AG09319 (cell line): Measurements from ENCODE around the gene PLEKHA3.

Experiments
- DNase-seq: peaks from one replicate; pipeline ENCODE4 v3.0.0-alpha.2; 2010; ENCODE audit warnings: low read depth; ENCODE audit errors: extremely low read depth
- TF ChIP-seq, protein P1 (sequence below): IDR thresholded peaks from 2 replicates; pipeline ENCODE4 v1.5.1; 2011; ENCODE audit warnings: low read depth, mild to moderate bottlenecking, inconsistent platforms, low read length, moderate library complexity

PLEKHA3 gene

DNA sequence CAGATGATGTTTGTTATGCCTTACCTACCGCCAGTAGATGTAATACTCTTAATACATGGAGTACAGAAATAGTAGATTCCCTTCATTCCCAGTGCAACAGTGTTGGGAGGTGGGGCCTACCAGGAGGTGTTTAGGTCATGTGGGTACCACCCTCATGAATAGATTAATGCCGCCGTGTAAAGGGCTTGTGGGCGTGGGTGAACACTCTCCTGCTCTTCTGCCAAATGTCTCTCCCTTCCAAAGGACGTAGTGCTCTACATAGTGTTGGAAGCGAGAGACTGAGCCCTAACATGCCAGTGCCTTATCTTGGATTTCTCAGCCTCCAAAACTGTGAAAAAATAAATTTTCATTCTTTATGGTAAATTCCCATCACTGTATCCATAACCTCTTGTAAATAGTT lies 30.1 kb downstream of the PLEKHA3 start:
- DNase-seq, result no peak
- TF ChIP-seq, protein P1, sequence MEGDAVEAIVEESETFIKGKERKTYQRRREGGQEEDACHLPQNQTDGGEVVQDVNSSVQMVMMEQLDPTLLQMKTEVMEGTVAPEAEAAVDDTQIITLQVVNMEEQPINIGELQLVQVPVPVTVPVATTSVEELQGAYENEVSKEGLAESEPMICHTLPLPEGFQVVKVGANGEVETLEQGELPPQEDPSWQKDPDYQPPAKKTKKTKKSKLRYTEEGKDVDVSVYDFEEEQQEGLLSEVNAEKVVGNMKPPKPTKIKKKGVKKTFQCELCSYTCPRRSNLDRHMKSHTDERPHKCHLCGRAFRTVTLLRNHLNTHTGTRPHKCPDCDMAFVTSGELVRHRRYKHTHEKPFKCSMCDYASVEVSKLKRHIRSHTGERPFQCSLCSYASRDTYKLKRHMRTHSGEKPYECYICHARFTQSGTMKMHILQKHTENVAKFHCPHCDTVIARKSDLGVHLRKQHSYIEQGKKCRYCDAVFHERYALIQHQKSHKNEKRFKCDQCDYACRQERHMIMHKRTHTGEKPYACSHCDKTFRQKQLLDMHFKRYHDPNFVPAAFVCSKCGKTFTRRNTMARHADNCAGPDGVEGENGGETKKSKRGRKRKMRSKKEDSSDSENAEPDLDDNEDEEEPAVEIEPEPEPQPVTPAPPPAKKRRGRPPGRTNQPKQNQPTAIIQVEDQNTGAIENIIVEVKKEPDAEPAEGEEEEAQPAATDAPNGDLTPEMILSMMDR, result no peak

DNA sequence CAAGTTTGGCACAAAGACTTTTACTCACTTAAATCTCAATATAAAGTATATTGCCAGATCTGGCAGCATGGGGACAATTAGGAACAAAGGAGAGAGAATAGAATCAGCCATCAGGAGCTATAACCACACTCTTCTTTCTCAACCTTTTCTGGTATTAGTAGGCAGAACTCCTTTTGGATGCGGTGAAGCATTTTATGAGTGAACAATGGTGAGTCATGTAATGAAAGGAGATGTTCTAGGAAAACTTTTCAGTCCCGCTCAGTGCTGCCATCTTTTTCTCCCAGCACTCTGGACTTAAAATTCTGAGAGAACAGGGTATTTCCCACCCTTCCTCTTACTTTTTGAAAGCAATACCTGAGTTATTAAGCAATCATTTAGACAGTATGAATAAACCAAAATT lies 32.2 kb downstream of the PLEKHA3 start:
- TF ChIP-seq, protein P1, result no peak
- no peak for DNase-seq

DNA sequence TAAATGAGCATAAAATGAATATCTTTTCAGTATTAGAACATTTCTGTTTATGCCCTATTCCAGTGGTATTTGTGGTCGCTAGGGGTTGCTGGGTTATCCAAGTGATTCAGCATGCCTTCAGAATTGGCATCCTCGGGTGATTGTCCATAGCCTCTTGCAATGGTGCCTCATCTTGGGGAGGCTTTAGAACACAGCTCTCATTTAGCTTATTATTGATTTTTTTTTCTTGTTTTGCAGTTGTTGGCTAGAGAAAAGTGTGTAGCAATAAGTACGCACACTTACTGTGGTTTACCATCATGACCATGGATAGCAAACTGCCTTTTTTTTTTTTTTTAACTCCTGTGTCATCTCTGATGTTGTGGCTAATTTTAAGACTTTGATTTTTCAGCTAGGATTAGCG lies 33.6 kb downstream of the PLEKHA3 start:
- no peak for DNase-seq
- TF ChIP-seq, protein P1, result no peak

DNA sequence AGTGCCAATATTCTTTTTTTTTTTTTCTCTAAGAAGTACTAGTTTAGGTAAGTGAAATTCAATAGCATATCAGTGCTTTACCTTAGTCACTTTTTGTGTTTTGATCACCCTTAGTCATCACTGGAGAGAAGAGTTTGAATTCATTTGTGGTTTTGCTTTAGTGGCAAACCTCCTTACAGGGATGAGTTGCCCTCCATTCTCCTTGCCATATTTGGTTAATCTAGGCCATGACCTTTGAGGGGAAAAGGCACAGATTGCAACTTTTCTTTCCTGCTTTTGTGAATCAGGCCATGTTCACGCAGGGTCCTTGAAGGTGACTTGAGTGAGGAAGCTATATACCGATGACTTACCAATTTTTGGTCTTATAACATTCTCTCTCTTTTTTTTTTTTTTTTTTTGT lies 34.4 kb downstream of the PLEKHA3 start:
- DNase-seq, result no peak
- TF ChIP-seq, protein P1, result no peak

DNA sequence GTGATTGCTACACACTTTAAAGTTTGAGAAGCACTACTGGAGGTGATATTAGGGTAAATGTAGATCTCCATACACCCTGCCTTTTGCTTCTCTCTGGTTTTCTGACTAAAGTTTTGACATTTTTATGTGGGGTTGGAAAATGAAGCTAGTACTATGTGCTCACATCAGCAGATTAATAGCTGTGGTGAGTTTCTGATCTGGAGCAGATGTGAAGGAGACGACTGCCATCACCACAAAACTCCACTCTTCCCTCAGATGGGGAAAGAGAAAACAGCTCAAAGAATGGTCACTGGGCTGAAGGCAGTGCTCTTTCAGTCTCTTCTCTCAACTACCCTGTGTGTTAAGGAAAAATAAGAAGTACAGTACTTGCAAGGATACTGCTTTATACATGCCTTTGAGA lies 37.2 kb downstream of the PLEKHA3 start:
- DNase-seq, result no peak
- TF ChIP-seq, protein P1, result no peak

DNA sequence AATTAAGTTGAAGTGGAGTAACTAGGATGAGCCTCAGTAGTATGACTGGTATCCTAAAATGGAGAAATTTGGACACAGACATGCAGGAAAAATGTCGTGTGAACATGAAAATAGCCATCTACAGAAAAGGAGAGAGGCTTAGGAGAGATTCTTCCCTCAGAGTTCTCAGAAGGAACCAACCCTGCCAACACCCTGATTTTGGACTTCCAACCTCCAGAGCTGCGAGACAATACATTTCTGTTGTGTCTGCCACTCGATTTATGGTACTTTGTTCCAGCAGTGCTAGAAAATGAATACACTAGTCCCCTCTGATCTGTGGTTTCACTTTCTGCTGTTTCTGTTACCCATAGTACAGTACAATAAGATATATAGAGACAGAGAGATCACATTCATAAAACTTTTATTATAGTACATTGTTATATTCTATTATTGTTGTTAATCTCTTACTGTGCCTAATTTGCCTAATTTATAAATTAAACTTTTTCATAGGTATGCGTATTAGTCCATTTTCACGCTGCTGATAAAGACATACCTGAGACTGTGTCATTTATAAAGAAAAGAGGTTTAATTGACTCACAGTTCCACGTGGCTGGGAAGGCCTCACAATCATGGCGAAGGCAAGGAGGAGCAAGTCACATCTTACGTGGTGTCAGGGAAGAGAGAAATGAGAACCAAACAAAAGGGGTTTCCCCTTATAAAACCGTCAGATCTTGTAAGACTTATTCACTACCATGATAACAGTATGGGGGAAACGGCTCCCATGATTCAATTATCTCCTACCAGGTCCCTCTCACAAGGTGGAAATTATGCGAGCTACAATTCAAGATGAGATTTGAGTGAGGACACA lies 41.3 kb downstream of the PLEKHA3 start:
- no peak for DNase-seq
- TF ChIP-seq, protein P1, result no peak

DNA sequence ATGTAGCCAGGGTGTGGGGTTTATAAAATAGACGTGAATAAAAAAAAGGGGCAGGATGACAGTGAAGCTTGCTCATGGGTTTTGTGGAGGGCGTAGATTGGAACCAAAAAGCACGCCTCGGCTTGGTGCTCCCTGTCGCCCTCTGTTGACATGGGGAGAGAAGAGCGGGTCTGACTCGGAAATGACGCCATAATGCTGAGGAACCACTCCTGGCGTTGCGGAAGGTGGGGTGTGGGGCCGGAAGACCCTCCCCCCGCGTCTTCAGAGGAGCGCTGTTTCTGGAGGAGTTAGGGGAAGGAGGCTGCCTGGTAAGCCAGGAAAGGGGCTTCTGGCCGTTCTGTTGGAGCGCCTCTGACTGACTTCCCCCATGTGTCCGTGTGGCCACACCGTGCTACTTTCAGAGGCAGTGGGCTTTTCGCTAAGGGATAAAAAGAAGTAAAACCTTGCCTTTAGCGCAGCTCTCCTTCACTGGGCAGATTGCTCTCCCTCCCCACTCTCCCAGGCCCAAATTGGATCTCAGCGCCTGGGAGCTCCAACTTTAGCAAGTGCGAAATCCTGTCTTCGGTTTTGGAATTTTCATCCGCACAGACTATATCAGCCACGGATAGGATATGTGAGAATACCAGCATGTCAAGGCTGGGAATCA lies 42.8 kb downstream of the PLEKHA3 start:
- TF ChIP-seq, protein P1, result peak; percentile 87
- DNase-seq, result peak; percentile 48
